Hematopoietic multipotent progenitor cell treated with erythropoietin and hydrocortisone succinate and interleukin-3 and kit ligand, for 15 days (in vitro differentiated cells): ENCODE results near the gene KRT78.

Experiments used
- DNase-seq: peaks from one replicate; pipeline ENCODE4 v3.0.0-alpha.2; 2015; ENCODE audit warnings: low spot score

The KRT78 gene

GRCh38 chr12:52838609-52839435 lies 10.0 kb downstream of the KRT78 start:
- no peak for DNase-seq

- DNase-seq: no peak
Measured at GRCh38 chr12:52837781-52838608, 10.8 kb downstream of the KRT78 start.

- DNase-seq: no peak
Measured at GRCh38 chr12:52837413-52837741, 11.4 kb downstream of the KRT78 start.

GRCh38 chr12:52836491-52837412 lies 12.0 kb downstream of the KRT78 start:
- no peak for DNase-seq

GRCh38 chr12:52836042-52836466 lies 12.7 kb downstream of the KRT78 start:
- DNase-seq: no peak

GRCh38 chr12:52835271-52836041 lies 13.3 kb downstream of the KRT78 start:
- no peak for DNase-seq

GRCh38 chr12:52834727-52835001 lies 14.1 kb downstream of the KRT78 start:
- DNase-seq: no peak

GRCh38 chr12:52833922-52834726 lies 14.7 kb downstream of the KRT78 start, which contains the start of gene KRT79:
KRT79 (minus strand) TSS chr12:52834311; CDS start chr12:52834260, 51 bp downstream.
- DNase-seq: no peak

GRCh38 chr12:52832985-52833905 lies 15.5 kb downstream of the KRT78 start:
- DNase-seq: no peak

GRCh38 chr12:52832451-52832850 lies 16.3 kb downstream of the KRT78 start:
- DNase-seq: no peak

GRCh38 chr12:52831251-52831650 lies 17.5 kb downstream of the KRT78 start:
- DNase-seq: no peak

- no peak for DNase-seq
Measured at GRCh38 chr12:52829986-52830770, 18.6 kb downstream of the KRT78 start.

GRCh38 chr12:52828591-52829021 lies 20.2 kb downstream of the KRT78 start:
- DNase-seq: no peak

- no peak for DNase-seq
Measured at GRCh38 chr12:52828156-52828555, 20.6 kb downstream of the KRT78 start.

GRCh38 chr12:52827499-52828090 lies 21.2 kb downstream of the KRT78 start:
- DNase-seq: no peak

GRCh38 chr12:52826611-52827498 lies 21.9 kb downstream of the KRT78 start:
- no peak for DNase-seq

GRCh38 chr12:52825961-52826360 lies 22.8 kb downstream of the KRT78 start:
- DNase-seq: no peak
